NCI-H748 (cell line): ENCODE results near the gene TRIM47.

Experiments
- DNase-seq: peaks from one replicate; lab custom pipeline; 2025; ENCODE audit not compliant: unreplicated experiment; lab: John Stamatoyannopoulos, UW

TRIM47 gene

GRCh38 chr17:75909051-75909811 lies 30.9 kb upstream of the TRIM47 start:
- DNase-seq, result peak; percentile 81

- DNase-seq, result peak; percentile 55
Observed at GRCh38 chr17:75908201-75908600, 29.8 kb upstream of the TRIM47 start.

- DNase-seq, result no peak
Observed at GRCh38 chr17:75906143-75906884, 27.9 kb upstream of the TRIM47 start.

- DNase-seq, result peak; percentile 93
Observed at GRCh38 chr17:75904749-75905521, 26.6 kb upstream of the TRIM47 start, which contains the start of gene MRPL38. TSS of gene MRPL38 (minus strand) at chr17:75904884. CDS start at chr17:75904875, 9 bp downstream.

- no peak for DNase-seq
Observed at GRCh38 chr17:75902406-75902805, 24.0 kb upstream of the TRIM47 start.

GRCh38 chr17:75901727-75902126 lies 23.3 kb upstream of the TRIM47 start:
- DNase-seq, result no peak

- no peak for DNase-seq
Observed at GRCh38 chr17:75900691-75901533, 22.5 kb upstream of the TRIM47 start.

GRCh38 chr17:75899767-75900468 lies 21.5 kb upstream of the TRIM47 start:
- DNase-seq, result no peak

- no peak for DNase-seq
Observed at GRCh38 chr17:75899353-75899752, 21.0 kb upstream of the TRIM47 start.

GRCh38 chr17:75898791-75899190 lies 20.4 kb upstream of the TRIM47 start:
- DNase-seq, result no peak

GRCh38 chr17:75898065-75898464 lies 19.7 kb upstream of the TRIM47 start:
- no peak for DNase-seq

GRCh38 chr17:75897160-75898019 lies 19.0 kb upstream of the TRIM47 start:
- no peak for DNase-seq

GRCh38 chr17:75896415-75897159 lies 18.2 kb upstream of the TRIM47 start, which contains the start of gene TRIM65:
TSS of gene TRIM65 (minus strand) at chr17:75896951. CDS start at chr17:75896937, 14 bp downstream.
- DNase-seq, result peak; percentile 73

GRCh38 chr17:75895370-75896155 lies 17.2 kb upstream of the TRIM47 start:
- DNase-seq, result peak; percentile 3

- no peak for DNase-seq
Observed at GRCh38 chr17:75894049-75894733, 15.8 kb upstream of the TRIM47 start.

- DNase-seq, result no peak
Observed at GRCh38 chr17:75893305-75894048, 15.1 kb upstream of the TRIM47 start.
